ENCODE results near the gene PINK1.
A peak's percentile ranks its signal among the peaks of the same experiment; 100 is the strongest.

Gene PINK1

GRCh38 chr1:20683614-20684013 lies 50.4 kb downstream of the PINK1 start:
- no peaks in the 10 kb centered on the region for H3K9me3 ChIP-seq (ENCODE audit: control insufficient read depth in 1 of 2, low read length in 2 of 2)
- no peak overlapping the region for H3K27ac ChIP-seq (ENCODE audit: low read length)
- no peaks in the 10 kb centered on the region for H3K4me1 ChIP-seq (ENCODE audit: control insufficient read depth in 1 of 2, insufficient read depth in 2 of 2, low read length in 2 of 2)
- no peak overlapping the region for H3K4me3 ChIP-seq (ENCODE audit: low read depth in 1 of 2, low read length in 2 of 2)
- H3K36me3 ChIP-seq (ENCODE audit: control insufficient read depth in 1 of 2, insufficient read depth in 2 of 2, low read length in 2 of 2): no peaks in the 10 kb centered on the region
- H3K27me3 ChIP-seq (ENCODE audit: low read depth, low read length): no peaks in the 10 kb centered on the region

DNA sequence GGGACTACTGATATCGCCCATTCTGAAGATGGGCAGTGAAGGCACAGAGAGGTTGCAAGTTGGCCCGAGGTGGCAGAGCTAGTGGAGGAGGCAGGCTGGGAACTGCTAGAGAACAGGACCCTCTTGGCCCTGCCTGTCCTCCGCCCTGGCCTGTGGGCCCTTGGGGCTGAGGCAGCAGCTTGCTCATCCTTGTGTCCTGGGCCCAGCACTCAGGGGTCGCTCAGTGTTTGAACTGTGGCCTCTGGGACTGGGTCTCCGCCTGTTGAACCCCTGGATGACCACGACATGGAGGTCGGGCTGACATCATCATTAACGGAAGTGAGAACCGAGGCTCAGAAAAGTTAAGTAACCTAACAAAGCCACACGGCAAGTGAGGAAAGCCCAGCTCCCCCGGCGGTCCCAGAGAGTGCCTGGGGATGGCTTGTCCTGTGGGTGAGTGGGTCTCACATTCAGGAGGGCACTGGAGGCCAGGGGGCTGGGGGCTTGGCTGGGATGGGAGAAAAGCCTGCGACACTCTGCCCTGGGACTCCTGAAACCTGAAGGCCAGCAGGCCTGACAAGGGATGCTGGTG lies 50.9 kb downstream of the PINK1 start:
- H3K9me3 ChIP-seq (ENCODE audit: control insufficient read depth in 1 of 2, low read length in 2 of 2): no peaks in the 10 kb centered on the region
- no peaks in the 10 kb centered on the region for H3K4me1 ChIP-seq (ENCODE audit: control insufficient read depth in 1 of 2, insufficient read depth in 2 of 2, low read length in 2 of 2)
- no peak overlapping the region for H3K27ac ChIP-seq (ENCODE audit: low read length)
- no peaks in the 10 kb centered on the region for H3K36me3 ChIP-seq (ENCODE audit: control insufficient read depth in 1 of 2, insufficient read depth in 2 of 2, low read length in 2 of 2)
- no peaks in the 10 kb centered on the region for H3K27me3 ChIP-seq (ENCODE audit: low read depth, low read length)
- H3K4me3 ChIP-seq (ENCODE audit: low read depth in 1 of 2, low read length in 2 of 2): peak overlapping the region in 1 of 2 donors; percentile 17

- H3K36me3 ChIP-seq (ENCODE audit: control insufficient read depth in 1 of 2, insufficient read depth in 2 of 2, low read length in 2 of 2): no peaks in the 10 kb centered on the region
- no peaks in the 10 kb centered on the region for H3K27me3 ChIP-seq (ENCODE audit: low read depth, low read length)
- peak overlapping the region in 1 of 2 donors; percentile 17 for H3K4me3 ChIP-seq (ENCODE audit: low read depth in 1 of 2, low read length in 2 of 2)
- no peak overlapping the region for H3K27ac ChIP-seq (ENCODE audit: low read length)
- H3K4me1 ChIP-seq (ENCODE audit: control insufficient read depth in 1 of 2, insufficient read depth in 2 of 2, low read length in 2 of 2): no peaks in the 10 kb centered on the region
- no peaks in the 10 kb centered on the region for H3K9me3 ChIP-seq (ENCODE audit: control insufficient read depth in 1 of 2, low read length in 2 of 2)
These were observed 51.4 kb downstream of the PINK1 start for GRCh38 chr1:20684651-20685050.

- Histone ChIP-seq H3K9me3 (ENCODE audit: control insufficient read depth in 1 of 2, low read length in 2 of 2) (no peaks in the 10 kb centered on the region), H3K27ac (ENCODE audit: low read length) (no peak overlapping the region), H3K36me3 (ENCODE audit: control insufficient read depth in 1 of 2, insufficient read depth in 2 of 2, low read length in 2 of 2) (no peaks in the 10 kb centered on the region), H3K27me3 (ENCODE audit: low read depth, low read length) (no peaks in the 10 kb centered on the region), H3K4me1 (ENCODE audit: control insufficient read depth in 1 of 2, insufficient read depth in 2 of 2, low read length in 2 of 2) (no peaks in the 10 kb centered on the region), H3K4me3 (ENCODE audit: low read depth in 1 of 2, low read length in 2 of 2) (peak overlapping the region in 1 of 2 donors; percentile 17)
These were observed 51.9 kb downstream of the PINK1 start for GRCh38 chr1:20685099-20685662.

GRCh38 chr1:20685741-20686140 lies 52.5 kb downstream of the PINK1 start:
- no peak overlapping the region for H3K27ac ChIP-seq (ENCODE audit: low read length)
- no peaks in the 10 kb centered on the region for H3K36me3 ChIP-seq (ENCODE audit: control insufficient read depth in 1 of 2, insufficient read depth in 2 of 2, low read length in 2 of 2)
- H3K27me3 ChIP-seq (ENCODE audit: low read depth, low read length): no peaks in the 10 kb centered on the region
- H3K4me1 ChIP-seq (ENCODE audit: control insufficient read depth in 1 of 2, insufficient read depth in 2 of 2, low read length in 2 of 2): no peaks in the 10 kb centered on the region
- H3K9me3 ChIP-seq (ENCODE audit: control insufficient read depth in 1 of 2, low read length in 2 of 2): no peaks in the 10 kb centered on the region
- H3K4me3 ChIP-seq (ENCODE audit: low read depth in 1 of 2, low read length in 2 of 2): no peak overlapping the region

- H3K4me3 ChIP-seq (ENCODE audit: low read depth in 1 of 2, low read length in 2 of 2): no peak overlapping the region
- H3K9me3 ChIP-seq (ENCODE audit: control insufficient read depth in 1 of 2, low read length in 2 of 2): peaks cover 0 to 2% of the 10 kb centered on the region in 2 donors
- H3K27me3 ChIP-seq (ENCODE audit: low read depth, low read length): no peaks in the 10 kb centered on the region
- H3K36me3 ChIP-seq (ENCODE audit: control insufficient read depth in 1 of 2, insufficient read depth in 2 of 2, low read length in 2 of 2): no peaks in the 10 kb centered on the region
- no peaks in the 10 kb centered on the region for H3K4me1 ChIP-seq (ENCODE audit: control insufficient read depth in 1 of 2, insufficient read depth in 2 of 2, low read length in 2 of 2)
- no peak overlapping the region for H3K27ac ChIP-seq (ENCODE audit: low read length)
These were observed 53.8 kb downstream of the PINK1 start for GRCh38 chr1:20686883-20687725.

- no peaks in the 10 kb centered on the region for H3K36me3 ChIP-seq (ENCODE audit: control insufficient read depth in 1 of 2, insufficient read depth in 2 of 2, low read length in 2 of 2)
- H3K9me3 ChIP-seq (ENCODE audit: control insufficient read depth in 1 of 2, low read length in 2 of 2): peaks cover 0 to 3% of the 10 kb centered on the region in 2 donors
- H3K27ac ChIP-seq (ENCODE audit: low read length): no peak overlapping the region
- H3K27me3 ChIP-seq (ENCODE audit: low read depth, low read length): no peaks in the 10 kb centered on the region
- H3K4me1 ChIP-seq (ENCODE audit: control insufficient read depth in 1 of 2, insufficient read depth in 2 of 2, low read length in 2 of 2): no peaks in the 10 kb centered on the region
- H3K4me3 ChIP-seq (ENCODE audit: low read depth in 1 of 2, low read length in 2 of 2): no peak overlapping the region
These were observed 56.4 kb downstream of the PINK1 start for GRCh38 chr1:20689645-20690056.

GRCh38 chr1:20691872-20692271 lies 58.6 kb downstream of the PINK1 start:
- peaks cover 0 to 4% of the 10 kb centered on the region in 2 donors for H3K4me1 ChIP-seq (ENCODE audit: control insufficient read depth in 1 of 2, insufficient read depth in 2 of 2, low read length in 2 of 2)

GRCh38 chr1:20693623-20694022 lies 60.4 kb downstream of the PINK1 start:
- Histone ChIP-seq H3K4me1 (ENCODE audit: control insufficient read depth in 1 of 2, insufficient read depth in 2 of 2, low read length in 2 of 2) (peaks cover 0 to 12% of the 10 kb centered on the region in 2 donors), H3K27me3 (ENCODE audit: low read depth, low read length) (no peaks in the 10 kb centered on the region), H3K9me3 (ENCODE audit: control insufficient read depth in 1 of 2, low read length in 2 of 2) (peaks cover 0 to 3% of the 10 kb centered on the region in 2 donors), H3K4me3 (ENCODE audit: low read depth in 1 of 2, low read length in 2 of 2) (no peak overlapping the region), H3K27ac (ENCODE audit: low read length) (no peak overlapping the region), H3K36me3 (ENCODE audit: control insufficient read depth in 1 of 2, insufficient read depth in 2 of 2, low read length in 2 of 2) (no peaks in the 10 kb centered on the region)

More at GRCh38 chr1:20691872-20692271, 58.6 kb downstream of the PINK1 start:
- H3K9me3 ChIP-seq (ENCODE audit: control insufficient read depth in 1 of 2, low read length in 2 of 2): peaks cover 0 to 3% of the 10 kb centered on the region in 2 donors
- no peak overlapping the region for H3K27ac ChIP-seq (ENCODE audit: low read length)
- H3K36me3 ChIP-seq (ENCODE audit: control insufficient read depth in 1 of 2, insufficient read depth in 2 of 2, low read length in 2 of 2): no peaks in the 10 kb centered on the region
- no peaks in the 10 kb centered on the region for H3K27me3 ChIP-seq (ENCODE audit: low read depth, low read length)
- H3K4me3 ChIP-seq (ENCODE audit: low read depth in 1 of 2, low read length in 2 of 2): no peak overlapping the region

DNA sequence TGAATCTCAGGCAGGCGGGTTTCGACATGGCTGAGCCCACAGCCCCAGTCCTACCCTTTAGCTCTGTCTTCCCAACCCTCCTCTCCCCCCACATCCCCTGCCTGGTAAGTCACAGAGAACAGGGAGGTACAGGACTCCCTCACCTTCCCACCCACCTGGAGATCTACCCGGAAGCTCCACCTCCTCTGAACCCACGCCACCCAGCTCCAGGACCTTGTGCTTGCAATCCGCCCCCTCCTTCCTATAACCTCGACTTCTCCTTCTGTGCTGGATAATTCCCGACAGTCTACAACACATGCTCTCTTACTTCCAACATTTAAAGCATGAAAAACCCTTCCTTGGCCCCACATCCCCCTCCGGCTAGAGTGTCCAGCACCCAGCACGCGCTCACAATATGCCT lies 62.3 kb downstream of the PINK1 start:
- Histone ChIP-seq H3K36me3 (ENCODE audit: control insufficient read depth in 1 of 2, insufficient read depth in 2 of 2, low read length in 2 of 2) (no peaks in the 10 kb centered on the region), H3K27me3 (ENCODE audit: low read depth, low read length) (no peaks in the 10 kb centered on the region), H3K4me1 (ENCODE audit: control insufficient read depth in 1 of 2, insufficient read depth in 2 of 2, low read length in 2 of 2) (peaks cover 0 to 12% of the 10 kb centered on the region in 2 donors), H3K4me3 (ENCODE audit: low read depth in 1 of 2, low read length in 2 of 2) (no peak overlapping the region), H3K9me3 (ENCODE audit: control insufficient read depth in 1 of 2, low read length in 2 of 2) (peaks cover 0 to 3% of the 10 kb centered on the region in 2 donors), H3K27ac (ENCODE audit: low read length) (no peak overlapping the region)

Data from muscle layer of duodenum (tissue), 2 donors.